Neuronal stem cell (in vitro differentiated cells): Measurements from ENCODE around the gene MDK.

ENCODE experiments used
- DNase-seq: peaks from one replicate; pipeline ENCODE4 v3.0.0-alpha.2; 2013; ENCODE audit warnings: low spot score
- H2AFZ ChIP-seq: one replicate; pipeline ENCODE4 v1.6.1; 2013; ENCODE audit warnings: mild to moderate bottlenecking, low read length, inconsistent platforms
- H2AK5ac ChIP-seq: 2 replicates; pipeline ENCODE4 v1.6.1; 2013; ENCODE audit warnings: low read depth, mild to moderate bottlenecking, inconsistent platforms, low read length, moderate library complexity, mixed read lengths
- H2BK120ac ChIP-seq: 2 replicates; pipeline ENCODE4 v1.6.1; 2013; ENCODE audit warnings: low read depth, mild to moderate bottlenecking, inconsistent platforms, low read length, moderate library complexity, mixed read lengths
- H2BK12ac ChIP-seq: one replicate; pipeline ENCODE4 v1.6.1; 2013; ENCODE audit warnings: low read length, inconsistent platforms
- H2BK15ac ChIP-seq: 2 replicates; pipeline ENCODE4 v1.6.1; 2013; ENCODE audit warnings: mild to moderate bottlenecking, low read length, inconsistent platforms, mixed read lengths
- H2BK5ac ChIP-seq: one replicate; pipeline ENCODE4 v1.6.1; 2013; ENCODE audit warnings: inconsistent platforms, mild to moderate bottlenecking, low read length, moderate library complexity
- H3K14ac ChIP-seq: one replicate; pipeline ENCODE4 v1.6.1; 2013; ENCODE audit warnings: low read length, inconsistent platforms
- H3K18ac ChIP-seq: 2 replicates; pipeline ENCODE4 v1.6.1; 2013; ENCODE audit warnings: low read length, inconsistent platforms
- H3K23ac ChIP-seq: 2 replicates; pipeline ENCODE4 v1.6.1; 2013; ENCODE audit warnings: low read depth, mild to moderate bottlenecking, mixed read lengths, low read length, inconsistent platforms; ENCODE audit not compliant: poor library complexity
- H3K27ac ChIP-seq: replicated peaks from 3 replicates; pipeline ENCODE4 v1.5.1; 2013; ENCODE audit warnings: low read length, inconsistent platforms
- H3K27me3 ChIP-seq, 3 experiments: 2 replicates each; pipeline ENCODE4 v1.6.1; 2013; ENCODE audit warnings: low read length in 3 of 3, mild to moderate bottlenecking in 2 of 3, inconsistent platforms in 1 of 3, low read depth in 1 of 3, mixed read lengths in 1 of 3, moderate library complexity in 1 of 3; ENCODE audit not compliant: control insufficient read depth in 3 of 3, insufficient read depth in 3 of 3
- H3K36me3 ChIP-seq, 2 donors: replicated peaks in 1 of 2; 2 replicates each; pipeline ENCODE4 v1.6.1; 2013; ENCODE audit warnings: low read length in 2 of 2; ENCODE audit not compliant: control insufficient read depth in 2 of 2, insufficient read depth in 2 of 2
- H3K4ac ChIP-seq: 2 replicates; pipeline ENCODE4 v1.6.1; 2013; ENCODE audit warnings: inconsistent platforms, mild to moderate bottlenecking, low read length, moderate library complexity
- H3K4me1 ChIP-seq, 2 donors: 1 replicate in 1 of 2; 2 replicates in 1 of 2; pipeline ENCODE4 v1.6.1; 2013; ENCODE audit warnings: low read length in 2 of 2, low read depth in 1 of 2; ENCODE audit not compliant: control insufficient read depth in 2 of 2, insufficient read depth in 1 of 2
- H3K4me2 ChIP-seq: one replicate; pipeline ENCODE4 v1.6.1; 2013; ENCODE audit warnings: mild to moderate bottlenecking, low read length, inconsistent platforms; ENCODE audit not compliant: insufficient read depth, poor library complexity, severe bottlenecking
- H3K4me3 ChIP-seq, 2 donors: 2 replicates each; pipeline ENCODE4 v1.5.1; 2013; ENCODE audit warnings: low read length in 2 of 2, mild to moderate bottlenecking in 2 of 2, inconsistent platforms in 1 of 2, moderate library complexity in 1 of 2
- H3K79me1 ChIP-seq: one replicate; pipeline ENCODE4 v1.6.1; 2013; ENCODE audit warnings: low read depth, mild to moderate bottlenecking, inconsistent platforms, low read length, moderate library complexity
- H3K9ac ChIP-seq: one replicate; pipeline ENCODE4 v1.6.1; 2013; ENCODE audit warnings: mild to moderate bottlenecking, low read depth, low read length, inconsistent platforms; ENCODE audit not compliant: poor library complexity
- H3K9me3 ChIP-seq, 2 donors: replicated peaks in 1 of 2; 2 replicates each; pipeline versions ENCODE3 to v1.6.1; 2013; ENCODE audit warnings: low read length in 2 of 2, mild to moderate bottlenecking in 2 of 2, inconsistent platforms in 1 of 2, low read depth in 1 of 2, mixed read lengths in 1 of 2, moderate library complexity in 1 of 2; ENCODE audit not compliant: control insufficient read depth in 2 of 2, insufficient read depth in 1 of 2
- H4K8ac ChIP-seq: one replicate; pipeline ENCODE4 v1.6.1; 2013; ENCODE audit warnings: low read depth, mild to moderate bottlenecking, inconsistent platforms, low read length, moderate library complexity
- H4K91ac ChIP-seq: one replicate; pipeline ENCODE4 v1.6.1; 2013; ENCODE audit warnings: low read length, low read depth, mild to moderate bottlenecking, inconsistent platforms; ENCODE audit not compliant: poor library complexity
- WGBS, 2 donors: extraction: QIAGEN DNeasy Blood & Tissue Kit; methylation state at CpG; one replicate each; pipeline ENCODE4 v1.1.7; 2013; ENCODE audit warnings: missing lambda C conversion rate in 2 of 2, mixed read lengths in 1 of 2; ENCODE audit not compliant: insufficient read length in 2 of 2, insufficient replicate concordance in 1 of 2; ENCODE audit errors: extremely low coverage in 2 of 2; 5-methylcytosine and 5-hydroxymethylcytosine counted together

The MDK gene

DNA sequence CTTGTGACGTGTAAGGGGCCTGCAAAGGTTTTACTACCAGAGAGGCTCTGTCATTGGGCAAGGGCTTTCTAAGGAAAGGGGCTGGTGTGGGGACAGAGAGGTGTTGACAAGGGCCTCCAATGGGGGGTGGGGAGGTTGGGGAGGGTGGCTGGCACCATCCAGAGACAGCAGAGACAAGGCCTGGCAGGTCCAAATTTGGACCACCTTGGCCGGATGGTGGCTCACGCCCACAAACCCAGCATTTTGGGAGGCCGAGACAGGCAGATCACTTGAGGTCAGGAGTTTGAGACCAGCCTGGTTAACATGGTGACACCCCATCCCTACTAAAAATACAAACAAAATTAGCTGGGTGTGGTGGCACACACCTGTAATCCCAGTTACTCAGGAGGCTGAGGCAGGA is 12.3 kb downstream of the MDK start:
- Histone ChIP-seq H3K4me3 (no peak overlapping the region), H3K14ac (no peak overlapping the region), H3K36me3 (peaks cover 12 to 27% of the 10 kb centered on the region in 2 donors), H3K4ac (no peak overlapping the region), H3K4me1 (peaks cover 12 to 13% of the 10 kb centered on the region in 2 donors), H3K18ac (no peak overlapping the region), H4K8ac (no peak overlapping the region), H2AK5ac (no peak overlapping the region), H3K9ac (no peak overlapping the region), H2BK5ac (no peak overlapping the region), H3K9me3 (peaks cover 0 to 3% of the 10 kb centered on the region in 2 donors), H2BK12ac (no peak overlapping the region), H3K27ac (no peak overlapping the region), H2BK15ac (no peak overlapping the region), H3K79me1 (no peaks in the 10 kb centered on the region), H3K27me3 (peaks cover 19 to 42% (median 25%) of the 10 kb centered on the region in 3 experiments), H4K91ac (no peak overlapping the region), H3K4me2 (no peak overlapping the region), H2BK120ac (no peak overlapping the region), H2AFZ (no peak overlapping the region), H3K23ac (no peak overlapping the region)
- no CpG with 5 or more reads among the region's 4 CpGs for WGBS, 2 donors
- no peak for DNase-seq

DNA sequence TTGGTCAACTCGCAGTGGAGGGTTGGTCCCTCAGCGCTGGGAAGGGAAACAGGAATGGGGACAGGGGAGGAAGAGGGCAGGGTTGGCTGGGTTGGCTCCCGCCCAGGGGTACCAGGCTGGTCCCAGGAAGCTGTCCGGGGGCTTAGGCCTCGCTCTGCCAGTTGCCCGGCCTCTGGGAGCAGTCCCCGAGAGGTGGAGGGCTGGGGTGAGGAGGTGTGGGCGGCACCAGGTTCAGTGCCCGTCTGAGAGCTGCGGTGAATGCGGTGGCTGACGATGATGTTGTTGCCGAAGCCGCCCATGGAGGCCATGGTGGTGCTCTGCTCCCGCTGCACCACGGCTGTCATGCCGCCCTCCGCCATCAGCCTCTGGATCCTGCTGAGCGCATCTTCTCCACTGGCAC is 16.1 kb downstream of the MDK start:
- H3K23ac ChIP-seq, result no peak overlapping the region
- no peak overlapping the region for H3K14ac ChIP-seq
- H2AFZ ChIP-seq, result no peak overlapping the region
- whole genome bisulfite sequencing, 2 donors, result no CpG with 5 or more reads among the region's 19 CpGs
- no peak overlapping the region for H3K9ac ChIP-seq
- H2BK5ac ChIP-seq, result no peak overlapping the region
- no peak overlapping the region for H2BK12ac ChIP-seq
- H2AK5ac ChIP-seq, result no peak overlapping the region
- no peak overlapping the region for H3K4me2 ChIP-seq
- peaks cover 0 to 9% (median 0%) of the 10 kb centered on the region in 3 experiments for H3K27me3 ChIP-seq
- H3K4ac ChIP-seq, result no peak overlapping the region
- no peaks in the 10 kb centered on the region for H3K79me1 ChIP-seq
- no peak overlapping the region for H4K8ac ChIP-seq
- H3K36me3 ChIP-seq, result peaks cover 13 to 41% of the 10 kb centered on the region in 2 donors
- no peak overlapping the region for H2BK15ac ChIP-seq
- DNase-seq, result no peak
- no peak overlapping the region for H4K91ac ChIP-seq
- H3K4me3 ChIP-seq, result peak overlapping the region in 1 of 2 donors; percentile 34
- no peak overlapping the region for H3K18ac ChIP-seq
- no peak overlapping the region for H2BK120ac ChIP-seq
- H3K9me3 ChIP-seq, result no peaks in the 10 kb centered on the region
- peaks cover 2 to 5% of the 10 kb centered on the region in 2 donors for H3K4me1 ChIP-seq
- no peak overlapping the region for H3K27ac ChIP-seq

DNA sequence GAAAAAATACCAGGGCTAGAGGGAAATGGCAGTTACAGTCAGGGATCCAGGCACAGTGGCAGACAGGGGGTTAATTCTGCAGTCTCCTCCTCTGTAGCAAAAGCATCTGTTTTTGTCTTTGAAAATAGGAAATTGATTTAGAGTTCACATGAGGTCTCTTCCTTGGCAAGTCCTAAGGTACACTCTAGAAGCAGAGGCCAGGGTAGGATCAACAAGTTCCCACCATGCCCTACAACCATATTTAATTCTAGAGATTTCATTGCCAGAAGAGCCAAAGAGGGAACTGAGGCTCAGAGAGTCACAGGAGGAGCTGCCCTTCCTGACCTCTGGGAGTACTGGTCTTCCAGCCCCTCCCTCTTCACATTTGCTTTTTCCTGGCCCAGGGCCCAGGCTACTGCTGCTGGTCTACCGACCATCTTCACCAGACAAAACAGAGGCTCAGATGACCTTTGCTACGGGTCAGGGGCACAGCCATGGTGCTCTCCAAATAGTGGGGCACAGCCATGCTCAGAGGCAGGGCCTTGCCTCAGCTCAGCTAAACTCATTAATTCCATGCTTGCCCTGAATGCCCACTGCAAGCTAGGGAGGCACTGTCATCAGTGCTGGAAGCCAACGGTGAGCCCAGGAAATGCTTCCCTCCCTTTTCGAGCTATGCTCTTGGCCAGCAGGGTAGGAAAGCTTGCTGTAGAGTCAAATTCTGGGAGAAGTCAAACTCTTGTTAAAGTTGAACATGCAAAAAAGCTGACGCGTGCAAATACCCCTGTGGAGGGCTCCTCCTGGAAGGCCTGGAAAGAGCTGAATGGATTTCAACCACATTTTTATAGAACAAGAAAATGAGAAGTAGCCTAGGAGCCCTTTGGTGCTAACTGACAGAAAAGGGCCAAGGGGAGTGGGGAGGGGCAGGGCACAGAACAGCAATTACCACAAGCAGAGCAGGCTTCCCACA is 21.8 kb downstream of the MDK start:
- H4K91ac ChIP-seq, result peak overlapping the region; percentile 39
- no CpG with 5 or more reads among the region's 6 CpGs for WGBS, 2 donors

DNA sequence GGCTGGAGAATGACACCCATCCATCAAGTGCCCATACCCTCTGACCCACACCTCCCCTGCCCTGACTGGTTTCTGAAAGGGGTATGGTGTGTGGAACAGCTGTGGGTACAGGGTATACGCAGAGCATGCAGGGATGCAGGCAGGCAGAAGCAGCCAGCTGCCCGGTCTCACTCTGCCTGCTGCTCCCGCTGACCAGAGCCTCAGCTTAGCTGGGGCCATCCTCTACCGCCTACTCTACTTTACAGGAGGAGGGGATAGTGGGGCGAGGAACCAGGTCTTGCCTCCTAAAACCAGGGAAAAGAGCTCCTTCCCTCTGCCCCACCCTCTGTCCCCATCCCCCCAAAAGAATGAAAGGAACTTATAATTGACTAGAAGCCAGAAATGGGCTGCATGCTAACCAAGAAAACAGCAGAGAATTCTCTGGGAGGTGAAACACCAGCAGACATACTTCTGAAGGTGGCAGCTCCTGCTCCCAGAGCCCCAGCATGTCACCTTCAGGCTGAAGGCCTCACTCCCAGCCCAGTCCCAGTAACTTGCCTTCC is 23.1 kb downstream of the MDK start:
- no peak overlapping the region for H3K9ac ChIP-seq
- peak overlapping the region in 1 of 2 donors; percentile 21 for H3K4me3 ChIP-seq
- DNase-seq, result no peak
- no peak overlapping the region for H4K8ac ChIP-seq
- no peak overlapping the region for H4K91ac ChIP-seq
- no peaks in the 10 kb centered on the region for H3K27me3 ChIP-seq
- no peak overlapping the region for H3K4me2 ChIP-seq
- no peak overlapping the region for H2BK120ac ChIP-seq
- no peak overlapping the region for H2BK12ac ChIP-seq
- no peak overlapping the region for H2AFZ ChIP-seq
- H2BK15ac ChIP-seq, result no peak overlapping the region
- no peak overlapping the region for H3K18ac ChIP-seq
- H3K23ac ChIP-seq, result no peak overlapping the region
- H3K27ac ChIP-seq, result no peak overlapping the region
- H2BK5ac ChIP-seq, result no peak overlapping the region
- H3K79me1 ChIP-seq, result no peaks in the 10 kb centered on the region
- no peak overlapping the region for H3K14ac ChIP-seq
- H2AK5ac ChIP-seq, result no peak overlapping the region
- no CpG with 5 or more reads among the region's 5 CpGs for WGBS, 2 donors
- peaks cover 0 to 2% of the 10 kb centered on the region in 2 donors for H3K4me1 ChIP-seq
- peaks cover 25 to 70% of the 10 kb centered on the region in 2 donors for H3K36me3 ChIP-seq
- no peak overlapping the region for H3K4ac ChIP-seq
- no peaks in the 10 kb centered on the region for H3K9me3 ChIP-seq

More for the DNA sequence above, 21.8 kb downstream of the MDK start:
- H3K4me1 ChIP-seq, result peaks cover 0 to 2% of the 10 kb centered on the region in 2 donors
- no peak overlapping the region for H3K4me2 ChIP-seq
- no peak overlapping the region for H2BK5ac ChIP-seq
- H3K9ac ChIP-seq, result no peak overlapping the region
- H3K79me1 ChIP-seq, result no peaks in the 10 kb centered on the region
- no peak overlapping the region for H2AFZ ChIP-seq
- H3K23ac ChIP-seq, result no peak overlapping the region
- H3K14ac ChIP-seq, result no peak overlapping the region
- H3K27ac ChIP-seq, result no peak overlapping the region
- no peak overlapping the region for H2BK12ac ChIP-seq
- no peak overlapping the region for H4K8ac ChIP-seq
- no peak overlapping the region for H2BK120ac ChIP-seq
- H3K36me3 ChIP-seq, result peaks cover 17 to 61% of the 10 kb centered on the region in 2 donors
- no peak overlapping the region for H3K4me3 ChIP-seq
- DNase-seq, result no peak
- no peak overlapping the region for H2BK15ac ChIP-seq
- no peaks in the 10 kb centered on the region for H3K27me3 ChIP-seq
- no peak overlapping the region for H3K18ac ChIP-seq
- no peak overlapping the region for H3K4ac ChIP-seq
- no peaks in the 10 kb centered on the region for H3K9me3 ChIP-seq
- no peak overlapping the region for H2AK5ac ChIP-seq
